AG09319 (cell line): ENCODE data around the gene ZNF132.
A peak's percentile ranks its signal among the peaks of the same experiment; 100 is the strongest.
"Not testable (repeated sequence)": the region's sequence is repeated elsewhere in the genome, so short reads cannot be mapped to it uniquely, and the experiment has no call there.

Source experiments
- DNase-seq: peaks from one replicate; pipeline ENCODE4 v3.0.0-alpha.2; 2010; ENCODE audit warnings: low read depth; ENCODE audit errors: extremely low read depth
- CTCF ChIP-seq: IDR thresholded peaks from 2 replicates; pipeline ENCODE4 v1.5.1; 2011; ENCODE audit warnings: low read depth, mild to moderate bottlenecking, inconsistent platforms, low read length, moderate library complexity

Gene ZNF132

DNA sequence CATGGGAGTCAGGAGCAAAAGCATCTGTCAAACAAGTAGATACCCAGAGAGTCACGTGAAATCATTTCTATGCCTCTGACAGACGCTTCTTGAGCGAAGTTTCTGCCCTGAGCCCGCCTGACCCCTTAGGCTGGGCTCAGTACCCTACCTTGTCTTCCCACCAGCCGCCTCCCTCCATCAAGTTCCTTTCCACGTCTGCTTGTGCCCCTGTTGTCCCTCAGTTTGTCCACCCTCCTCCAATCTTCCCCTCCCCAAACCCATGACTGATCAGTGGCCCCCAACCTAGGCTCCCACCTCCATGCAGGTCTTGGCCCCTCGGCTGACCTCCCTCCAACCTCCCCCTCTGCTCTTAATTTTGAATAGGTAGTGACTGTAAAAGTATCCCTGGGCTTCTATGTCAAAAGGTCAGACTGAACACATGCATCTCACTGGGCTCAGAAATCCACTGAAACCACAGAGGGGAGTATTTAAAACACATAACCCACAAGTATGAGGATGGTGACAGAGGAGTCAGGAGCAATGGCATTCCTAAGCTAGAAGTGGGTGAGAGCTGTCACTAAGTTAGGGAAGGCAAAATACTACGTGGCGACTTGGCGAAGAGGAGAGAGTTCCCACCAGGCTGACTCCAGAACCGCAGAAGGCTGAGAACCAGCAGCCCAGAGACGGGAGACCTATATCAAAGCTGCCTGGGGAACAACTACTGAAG, 34.5 kb upstream of the ZNF132 start:
- DNase-seq = no peak
- TF ChIP-seq CTCF = no peak

- TF ChIP-seq CTCF = no peak
- DNase-seq = no peak
Observed at GRCh38 chr19:58473775-58474174, 33.8 kb upstream of the ZNF132 start.

- TF ChIP-seq CTCF = no peak
- DNase-seq = no peak
Observed at GRCh38 chr19:58471736-58472135, 31.8 kb upstream of the ZNF132 start.

GRCh38 chr19:58470837-58471543, 31.0 kb upstream of the ZNF132 start:
- DNase-seq = not testable (repeated sequence)

- DNase-seq = no peak
- no peak for TF ChIP-seq CTCF
Observed at GRCh38 chr19:58469241-58470013, 29.5 kb upstream of the ZNF132 start.

- no peak for TF ChIP-seq CTCF
- no peak for DNase-seq
Observed at GRCh38 chr19:58468216-58468839, 28.4 kb upstream of the ZNF132 start.

GRCh38 chr19:58466760-58467589, 27.0 kb upstream of the ZNF132 start, which contains the start of gene ZNF324:
TSS of gene ZNF324 (plus strand) at chr19:58467080. CDS start at chr19:58469186, 2,106 bp downstream.
- TF ChIP-seq CTCF = no peak
- peak; percentile 82 for DNase-seq
